ENCODE data around the gene CNDP1.

Gene CNDP1

GRCh38 chr18:74567822-74568221 lies 33.5 kb downstream of the CNDP1 start (continued):
- TF ChIP-seq ZNF350 (tag by site-specific recombination; IDR thresholded peaks at IDR 0.05) (no peak), MEIS1 (CRISPR knock-in tag; IDR thresholded peaks at IDR 0.05; ENCODE audit: borderline replicate concordance) (no peak), ZFHX2 (tag by site-specific recombination; conservative IDR thresholded peaks at IDR 0.05) (no peak), ZNF837 (tag by site-specific recombination; IDR thresholded peaks at IDR 0.05) (no peak), ZFP3 (tag by site-specific recombination; IDR thresholded peaks at IDR 0.05; ENCODE audit: low read depth) (no peak)
- TF ChIP-seq, protein P1, sequence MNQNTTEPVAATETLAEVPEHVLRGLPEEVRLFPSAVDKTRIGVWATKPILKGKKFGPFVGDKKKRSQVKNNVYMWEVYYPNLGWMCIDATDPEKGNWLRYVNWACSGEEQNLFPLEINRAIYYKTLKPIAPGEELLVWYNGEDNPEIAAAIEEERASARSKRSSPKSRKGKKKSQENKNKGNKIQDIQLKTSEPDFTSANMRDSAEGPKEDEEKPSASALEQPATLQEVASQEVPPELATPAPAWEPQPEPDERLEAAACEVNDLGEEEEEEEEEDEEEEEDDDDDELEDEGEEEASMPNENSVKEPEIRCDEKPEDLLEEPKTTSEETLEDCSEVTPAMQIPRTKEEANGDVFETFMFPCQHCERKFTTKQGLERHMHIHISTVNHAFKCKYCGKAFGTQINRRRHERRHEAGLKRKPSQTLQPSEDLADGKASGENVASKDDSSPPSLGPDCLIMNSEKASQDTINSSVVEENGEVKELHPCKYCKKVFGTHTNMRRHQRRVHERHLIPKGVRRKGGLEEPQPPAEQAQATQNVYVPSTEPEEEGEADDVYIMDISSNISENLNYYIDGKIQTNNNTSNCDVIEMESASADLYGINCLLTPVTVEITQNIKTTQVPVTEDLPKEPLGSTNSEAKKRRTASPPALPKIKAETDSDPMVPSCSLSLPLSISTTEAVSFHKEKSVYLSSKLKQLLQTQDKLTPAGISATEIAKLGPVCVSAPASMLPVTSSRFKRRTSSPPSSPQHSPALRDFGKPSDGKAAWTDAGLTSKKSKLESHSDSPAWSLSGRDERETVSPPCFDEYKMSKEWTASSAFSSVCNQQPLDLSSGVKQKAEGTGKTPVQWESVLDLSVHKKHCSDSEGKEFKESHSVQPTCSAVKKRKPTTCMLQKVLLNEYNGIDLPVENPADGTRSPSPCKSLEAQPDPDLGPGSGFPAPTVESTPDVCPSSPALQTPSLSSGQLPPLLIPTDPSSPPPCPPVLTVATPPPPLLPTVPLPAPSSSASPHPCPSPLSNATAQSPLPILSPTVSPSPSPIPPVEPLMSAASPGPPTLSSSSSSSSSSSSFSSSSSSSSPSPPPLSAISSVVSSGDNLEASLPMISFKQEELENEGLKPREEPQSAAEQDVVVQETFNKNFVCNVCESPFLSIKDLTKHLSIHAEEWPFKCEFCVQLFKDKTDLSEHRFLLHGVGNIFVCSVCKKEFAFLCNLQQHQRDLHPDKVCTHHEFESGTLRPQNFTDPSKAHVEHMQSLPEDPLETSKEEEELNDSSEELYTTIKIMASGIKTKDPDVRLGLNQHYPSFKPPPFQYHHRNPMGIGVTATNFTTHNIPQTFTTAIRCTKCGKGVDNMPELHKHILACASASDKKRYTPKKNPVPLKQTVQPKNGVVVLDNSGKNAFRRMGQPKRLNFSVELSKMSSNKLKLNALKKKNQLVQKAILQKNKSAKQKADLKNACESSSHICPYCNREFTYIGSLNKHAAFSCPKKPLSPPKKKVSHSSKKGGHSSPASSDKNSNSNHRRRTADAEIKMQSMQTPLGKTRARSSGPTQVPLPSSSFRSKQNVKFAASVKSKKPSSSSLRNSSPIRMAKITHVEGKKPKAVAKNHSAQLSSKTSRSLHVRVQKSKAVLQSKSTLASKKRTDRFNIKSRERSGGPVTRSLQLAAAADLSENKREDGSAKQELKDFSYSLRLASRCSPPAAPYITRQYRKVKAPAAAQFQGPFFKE (tag by site-specific recombination; IDR thresholded peaks at IDR 0.05; ENCODE audit: borderline replicate concordance): no peak

DNA sequence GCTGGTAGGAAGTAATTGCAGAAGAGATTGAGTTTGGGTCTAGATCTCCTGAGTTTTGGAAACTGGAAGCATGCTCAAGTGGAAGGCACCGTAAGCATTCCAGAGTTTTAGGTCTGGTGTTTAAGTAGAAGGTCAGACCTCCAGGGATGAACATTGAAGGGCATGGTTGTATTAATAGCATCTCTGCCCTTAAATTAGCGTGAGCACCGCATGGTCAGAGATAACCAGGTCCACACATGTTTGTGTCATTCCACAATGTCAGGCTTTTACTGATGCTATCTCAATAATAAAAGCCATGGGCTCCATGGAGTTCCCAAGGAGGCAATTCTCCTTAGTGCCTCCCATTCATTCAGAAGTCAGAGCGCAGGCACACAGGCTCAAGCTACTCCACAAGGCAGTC lies 35.1 kb downstream of the CNDP1 start:
- CTCF ChIA-PET: interaction anchor here (2.0 kb wide), 1 partner anchor 18 kb away, joined by 9 read pairs; no protein-coding TSS in a partner anchor
- POLR2A ChIA-PET: no interaction called here
- Histone ChIP-seq H3K4me1 (ENCODE audit: control insufficient read depth, insufficient read depth, low read length) (no peaks in the 10 kb centered on the region), H3K4me3 (ENCODE audit: low read depth, low read length) (no peak overlapping the region), H3K9me3 (ENCODE audit: control insufficient read depth, insufficient read depth, low read depth, low read length) (no peaks in the 10 kb centered on the region), H3K27ac (ENCODE audit: extremely low read depth, low read depth, low read length) (no peak overlapping the region), H3K36me3 (ENCODE audit: control insufficient read depth in 2 of 2, insufficient read depth in 1 of 2, low read length in 2 of 2) (no peaks in the 10 kb centered on the region)
- TF ChIP-seq, protein P2, sequence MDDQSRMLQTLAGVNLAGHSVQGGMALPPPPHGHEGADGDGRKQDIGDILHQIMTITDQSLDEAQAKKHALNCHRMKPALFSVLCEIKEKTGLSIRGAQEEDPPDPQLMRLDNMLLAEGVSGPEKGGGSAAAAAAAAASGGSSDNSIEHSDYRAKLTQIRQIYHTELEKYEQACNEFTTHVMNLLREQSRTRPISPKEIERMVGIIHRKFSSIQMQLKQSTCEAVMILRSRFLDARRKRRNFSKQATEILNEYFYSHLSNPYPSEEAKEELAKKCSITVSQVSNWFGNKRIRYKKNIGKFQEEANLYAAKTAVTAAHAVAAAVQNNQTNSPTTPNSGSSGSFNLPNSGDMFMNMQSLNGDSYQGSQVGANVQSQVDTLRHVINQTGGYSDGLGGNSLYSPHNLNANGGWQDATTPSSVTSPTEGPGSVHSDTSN (CRISPR knock-in tag; IDR thresholded peaks at IDR 0.05): no peak
- no peak for TF ChIP-seq ZNF133 (tag by site-specific recombination; IDR thresholded peaks at IDR 0.05)

DNA sequence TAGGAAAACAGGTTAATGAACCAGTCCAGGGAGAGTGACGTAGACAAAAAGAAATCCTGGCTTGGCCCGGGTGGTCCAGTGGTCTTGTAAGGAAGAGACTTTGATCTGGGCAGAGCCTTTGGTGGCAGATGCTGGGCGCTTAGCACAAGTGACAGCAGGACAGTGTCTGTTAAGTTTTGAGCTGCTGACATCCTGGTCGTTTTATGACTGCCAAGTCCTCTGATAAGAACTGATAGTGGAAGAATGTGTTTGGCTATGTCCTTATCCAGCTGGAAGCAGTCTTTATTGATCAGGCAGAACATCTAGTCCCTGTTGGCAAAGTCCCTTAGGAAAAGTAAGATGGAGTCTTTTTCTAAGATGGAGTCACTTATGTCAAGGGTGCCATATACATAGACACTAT lies 36.0 kb downstream of the CNDP1 start:
- Histone ChIP-seq H3K4me3 (ENCODE audit: low read depth, low read length) (no peak overlapping the region), H3K9me3 (ENCODE audit: control insufficient read depth, insufficient read depth, low read depth, low read length) (no peaks in the 10 kb centered on the region), H3K27ac (ENCODE audit: extremely low read depth, low read depth, low read length) (no peak overlapping the region), H3K36me3 (ENCODE audit: control insufficient read depth in 2 of 2, insufficient read depth in 1 of 2, low read length in 2 of 2) (no peaks in the 10 kb centered on the region), H3K4me1 (ENCODE audit: control insufficient read depth, insufficient read depth, low read length) (no peaks in the 10 kb centered on the region)
- ChIA-PET CTCF (interaction anchor here (1.3 kb wide), 1 partner anchor 18 kb away, joined by 7 read pairs; no protein-coding TSS in a partner anchor), POLR2A (interaction anchor here (0.7 kb wide), 1 partner anchor 135 kb away, joined by 7 read pairs; no protein-coding TSS in a partner anchor)
- TF ChIP-seq ZNF488 (tag by site-specific recombination; IDR thresholded peaks at IDR 0.05) (no peak), ZNF571 (tag by site-specific recombination; IDR thresholded peaks at IDR 0.05) (no peak), GLIS1 (tag by site-specific recombination; IDR thresholded peaks at IDR 0.05) (no peak), ZFP3 (tag by site-specific recombination; IDR thresholded peaks at IDR 0.05; ENCODE audit: low read depth) (no peak), ZNF426 (tag by site-specific recombination; IDR thresholded peaks at IDR 0.05) (no peak), OSR2 (tag by site-specific recombination; IDR thresholded peaks at IDR 0.05) (no peak), ZNF394 (tag by site-specific recombination; IDR thresholded peaks at IDR 0.05; ENCODE audit: borderline replicate concordance) (no peak), ZNF639 (tag by site-specific recombination; IDR thresholded peaks at IDR 0.05) (no peak)
- TF ChIP-seq, protein P3, sequence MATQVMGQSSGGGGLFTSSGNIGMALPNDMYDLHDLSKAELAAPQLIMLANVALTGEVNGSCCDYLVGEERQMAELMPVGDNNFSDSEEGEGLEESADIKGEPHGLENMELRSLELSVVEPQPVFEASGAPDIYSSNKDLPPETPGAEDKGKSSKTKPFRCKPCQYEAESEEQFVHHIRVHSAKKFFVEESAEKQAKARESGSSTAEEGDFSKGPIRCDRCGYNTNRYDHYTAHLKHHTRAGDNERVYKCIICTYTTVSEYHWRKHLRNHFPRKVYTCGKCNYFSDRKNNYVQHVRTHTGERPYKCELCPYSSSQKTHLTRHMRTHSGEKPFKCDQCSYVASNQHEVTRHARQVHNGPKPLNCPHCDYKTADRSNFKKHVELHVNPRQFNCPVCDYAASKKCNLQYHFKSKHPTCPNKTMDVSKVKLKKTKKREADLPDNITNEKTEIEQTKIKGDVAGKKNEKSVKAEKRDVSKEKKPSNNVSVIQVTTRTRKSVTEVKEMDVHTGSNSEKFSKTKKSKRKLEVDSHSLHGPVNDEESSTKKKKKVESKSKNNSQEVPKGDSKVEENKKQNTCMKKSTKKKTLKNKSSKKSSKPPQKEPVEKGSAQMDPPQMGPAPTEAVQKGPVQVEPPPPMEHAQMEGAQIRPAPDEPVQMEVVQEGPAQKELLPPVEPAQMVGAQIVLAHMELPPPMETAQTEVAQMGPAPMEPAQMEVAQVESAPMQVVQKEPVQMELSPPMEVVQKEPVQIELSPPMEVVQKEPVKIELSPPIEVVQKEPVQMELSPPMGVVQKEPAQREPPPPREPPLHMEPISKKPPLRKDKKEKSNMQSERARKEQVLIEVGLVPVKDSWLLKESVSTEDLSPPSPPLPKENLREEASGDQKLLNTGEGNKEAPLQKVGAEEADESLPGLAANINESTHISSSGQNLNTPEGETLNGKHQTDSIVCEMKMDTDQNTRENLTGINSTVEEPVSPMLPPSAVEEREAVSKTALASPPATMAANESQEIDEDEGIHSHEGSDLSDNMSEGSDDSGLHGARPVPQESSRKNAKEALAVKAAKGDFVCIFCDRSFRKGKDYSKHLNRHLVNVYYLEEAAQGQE (tag by site-specific recombination; IDR thresholded peaks at IDR 0.05): no peak
- TF ChIP-seq, protein P4, sequence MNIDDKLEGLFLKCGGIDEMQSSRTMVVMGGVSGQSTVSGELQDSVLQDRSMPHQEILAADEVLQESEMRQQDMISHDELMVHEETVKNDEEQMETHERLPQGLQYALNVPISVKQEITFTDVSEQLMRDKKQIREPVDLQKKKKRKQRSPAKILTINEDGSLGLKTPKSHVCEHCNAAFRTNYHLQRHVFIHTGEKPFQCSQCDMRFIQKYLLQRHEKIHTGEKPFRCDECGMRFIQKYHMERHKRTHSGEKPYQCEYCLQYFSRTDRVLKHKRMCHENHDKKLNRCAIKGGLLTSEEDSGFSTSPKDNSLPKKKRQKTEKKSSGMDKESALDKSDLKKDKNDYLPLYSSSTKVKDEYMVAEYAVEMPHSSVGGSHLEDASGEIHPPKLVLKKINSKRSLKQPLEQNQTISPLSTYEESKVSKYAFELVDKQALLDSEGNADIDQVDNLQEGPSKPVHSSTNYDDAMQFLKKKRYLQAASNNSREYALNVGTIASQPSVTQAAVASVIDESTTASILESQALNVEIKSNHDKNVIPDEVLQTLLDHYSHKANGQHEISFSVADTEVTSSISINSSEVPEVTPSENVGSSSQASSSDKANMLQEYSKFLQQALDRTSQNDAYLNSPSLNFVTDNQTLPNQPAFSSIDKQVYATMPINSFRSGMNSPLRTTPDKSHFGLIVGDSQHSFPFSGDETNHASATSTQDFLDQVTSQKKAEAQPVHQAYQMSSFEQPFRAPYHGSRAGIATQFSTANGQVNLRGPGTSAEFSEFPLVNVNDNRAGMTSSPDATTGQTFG (tag by site-specific recombination; IDR thresholded peaks at IDR 0.05; ENCODE audit: borderline replicate concordance): no peak

All from HEK293 (cell line).